Placental pericyte (primary cell): ENCODE results near the gene CHCHD1. TPM values are rescaled to one million over a fixed set of nuclear protein-coding genes. Genes with fewer than 3 reads are reported as not detected.

Experiments
- small RNA-seq: library from RNA; depleted of rRNA; stranded (forward); fragments of <200 nt; gene quantifications from one replicate; pipeline ENCODE3, GENCODE V24; 2012; ENCODE audit warnings: low replicate concordance
- total RNA-seq: library from RNA; depleted of rRNA; stranded (reverse); fragments of >200 nt; gene quantifications from 2 replicates; pipeline ENCODE4 v1.2.3, GENCODE V29; 2012

The CHCHD1 gene
- total RNA-seq = 7.2 and 16.9 TPM in 2 replicates

GRCh38 chr10:73781879-73782748 lies at the start of gene CHCHD1:
Gene CHCHD1 (plus strand): TSS chr10:73782048. CDS start chr10:73782076, 28 bp downstream.

GRCh38 chr10:73743905-73744663 lies 37.8 kb upstream of the CHCHD1 start, which contains the start of gene SEC24C:
Gene SEC24C (plus strand): TSS chr10:73744372. CDS start chr10:73746833, 2,461 bp downstream.

GRCh38 chr10:73785211-73785720 lies 3.4 kb downstream of the CHCHD1 start, which contains the start of gene ZSWIM8:
Gene ZSWIM8 (plus strand): TSS chr10:73785606. CDS start chr10:73785879, 273 bp downstream.

Small RNA genes within 50 kb of the gene (small RNA-seq; reads per million reads assigned to genes)
- gene AC022400.4 = not detected
- gene AC022400.9 = not detected
- not detected for gene ZSWIM8-AS1

Other genes starting within 250 kb of the CHCHD1 start
- 9.7 and 15.1 TPM in 2 replicates for gene USP54, start 190.7 kb upstream of the CHCHD1 start, total RNA-seq
- 0.29 TPM in 1 of 2 replicates, not detected in the other for gene MYOZ1, start 140.6 kb upstream of the CHCHD1 start, total RNA-seq
- gene SYNPO2L, start 126.0 kb upstream of the CHCHD1 start, total RNA-seq = under 0.01 and 0.43 TPM in 2 replicates
- gene AGAP5, start 83.9 kb upstream of the CHCHD1 start, total RNA-seq = 3.9 TPM in 2 replicates
- gene SEC24C, start 37.7 kb upstream of the CHCHD1 start, total RNA-seq = 64.3 and 86.2 TPM in 2 replicates
- 85.5 and 111 TPM in 2 replicates for gene ZSWIM8, start 3.6 kb downstream of the CHCHD1 start, total RNA-seq
- gene NDST2, start 29.6 kb downstream of the CHCHD1 start, total RNA-seq = 25.3 and 31.3 TPM in 2 replicates
- gene CAMK2G, start 92.5 kb downstream of the CHCHD1 start, total RNA-seq = 16.9 and 40.7 TPM in 2 replicates
- gene PLAU, start 129.1 kb downstream of the CHCHD1 start, total RNA-seq = 278 and 1,436 TPM in 2 replicates
- gene VCL, start 216.1 kb downstream of the CHCHD1 start, total RNA-seq = 255 and 432 TPM in 2 replicates